Neural progenitor cell (in vitro differentiated cells): ENCODE results near the gene SRSF4.

Experiments used
- CTCF ChIP-seq: fragments of 200-600 bp; sonication (generic); IDR thresholded peaks from 2 replicates; pipeline ENCODE4 v1.5.1; 2017; ENCODE audit warnings: antibody characterized with exemption, mild to moderate bottlenecking
- EZH2 ChIP-seq: fragments of 200-600 bp; sonication (generic); IDR thresholded peaks from 2 replicates; pipeline ENCODE4 v1.6.1; 2017; ENCODE audit warnings: antibody characterized with exemption, mild to moderate bottlenecking, moderate library complexity
- EZH2phosphoT487 ChIP-seq: fragments of 200-600 bp; sonication (generic); IDR thresholded peaks from 2 replicates; pipeline ENCODE4 v1.6.1; 2017; ENCODE audit warnings: antibody characterized with exemption

- TF ChIP-seq CTCF = no peak
- TF ChIP-seq EZH2 = no peak
- TF ChIP-seq EZH2phosphoT487 = no peak
These were observed 13.8 kb downstream of the SRSF4 start for GRCh38 chr1:29167904-29168303.
